Heart left ventricle (tissue), 16 donors: ENCODE measurements around the gene TREH. TPM values are rescaled to one million over a fixed set of nuclear protein-coding genes. Genes with fewer than 3 reads are reported as not detected.

ENCODE experiments used
- ATAC-seq, 4 donors: fragments of 200-7000 bp; cut with Tn5 transposase; one replicate each; pipeline ENCODE4 v1.9.1; 2020 to 2022; ENCODE audit warnings: moderate library complexity in 4 of 4, mild to moderate bottlenecking in 3 of 4, moderate number of reproducible peaks in 1 of 4
- DNase-seq, 5 donors: peaks; one replicate each; pipeline ENCODE4 v3.0.0-alpha.2; 2020
- H3K27ac ChIP-seq, 12 donors: fragments of 200-600 bp; sonication (generic) in 4 of 12; one replicate each; pipeline versions ENCODE4 v1.5.0 to v1.8.0; 2016 to 2022; ENCODE audit warnings: mild to moderate bottlenecking in 2 of 12
- H3K27me3 ChIP-seq, 9 donors: fragments of 200-600 bp; sonication (generic) in 2 of 9; one replicate each; pipeline versions ENCODE4 v1.5.1 to v1.8.0; 2016 to 2022; ENCODE audit warnings: mild to moderate bottlenecking in 3 of 9
- H3K36me3 ChIP-seq, 9 donors: fragments of 200-600 bp; sonication (generic) in 2 of 9; one replicate each; pipeline versions ENCODE4 v1.5.0 to v1.8.0; 2018 to 2022; ENCODE audit warnings: mild to moderate bottlenecking in 2 of 9
- H3K4me1 ChIP-seq, 12 donors: fragments of 200-600 bp; sonication (generic) in 4 of 12; one replicate each; pipeline versions ENCODE4 v1.5.0 to v1.8.0; 2016 to 2022; ENCODE audit warnings: mild to moderate bottlenecking in 3 of 12
- H3K4me3 ChIP-seq, 12 donors: fragments of 200-600 bp; sonication (generic) in 4 of 12; one replicate each; pipeline versions ENCODE4 v1.5.0 to v1.8.0; 2017 to 2022; ENCODE audit warnings: mild to moderate bottlenecking in 9 of 12, moderate library complexity in 4 of 12
- H3K9me3 ChIP-seq, 12 donors: fragments of 200-600 bp; sonication (generic) in 4 of 12; one replicate each; pipeline versions ENCODE4 v1.5.0 to v1.8.0; 2016 to 2022; ENCODE audit warnings: mild to moderate bottlenecking in 1 of 12
- POLR2A ChIP-seq, 2 donors: fragments of 450-650 bp; IDR thresholded peaks; one replicate each; pipeline ENCODE4 v1.6.1; 2017; ENCODE audit warnings: antibody characterized with exemption in 2 of 2, mild to moderate bottlenecking in 2 of 2, moderate library complexity in 2 of 2
- WGBS, 4 donors: extraction: QIAGEN DNeasy Blood & Tissue Kit in 2 of 4; methylation state at CpG; one replicate each; pipeline versions ENCODE4 v1.1.5 to v1.1.7; 2013 to 2018; 5-methylcytosine and 5-hydroxymethylcytosine counted together
- intact Hi-C, 10 donors: fragments of 100-400 bp; cut with DNase I; formaldehyde crosslinking; loops; one replicate each; pipeline versions ENCODE4 v1.11.1 to v1.14.2; 2022
- polyA plus RNA-seq, 2 donors: library from polyadenylated mRNA; stranded (reverse); fragments of 200-250 nt; gene quantifications; one replicate each; pipeline ENCODE4 v1.2.3, GENCODE V29; 2013
- total RNA-seq, 9 donors: library from RNA; depleted of rRNA in 2 of 9; stranded (reverse); fragments of >200 nt in 2 of 9; fragmentation: NEBNext Ultra II Directional in 3 of 9; extraction: Animal tissue kit (Norgen Biotek cat#: 25700) in 3 of 9; gene quantifications; one replicate each; pipeline versions ENCODE4 v1.1.0 to v1.2.4, GENCODE V29; 2016 to 2023
- TF ChIP-seq, protein P1 (sequence below), 12 donors: fragments of 200-600 bp; sonication (generic) in 4 of 12; IDR thresholded peaks; one replicate each; pipeline versions ENCODE4 v1.5.0 to v1.8.0; 2018 to 2022; ENCODE audit warnings: antibody characterized with exemption in 12 of 12, mild to moderate bottlenecking in 5 of 12
- donor health status: ischemic (EF 13 %, LVEDD 7.1; RV severe dilation, severe dysfunction).
- donor health status: healthy with polysubstance abuse.
- donor health status: DM: no; HTN: yes; CAD: no.
- donor health status: DM: no; HTN: no; CAD: no.
- donor health status: ischemic (EF 25% LVEDD 6.9; RV normal size, moderate dysfunction).
- donor health status: ischemic (EF 25% LVEDD 5.7; RV mildly dilated, moderate dysfunction).
- donor health status: healthy.
- donor health status: DM: yes; HTN: yes; CAD: no.
- donor health status: ischemic (EF 35%, LVEDD 5.7; RV mildly dilated, moderate dysfunction).
- donor health status: nonischemic (EF 11% LVEDD 7.7; RV severe dilation, severe dysfunction).
- donor health status: DM: yes; HTN: yes; CAD: no.
- donor health status: PGD.
- donor health status: ischemic (EF 29% LVEDD 5.4; RV normal size, mild dysfunction).
- donor health status: nonischemic (EF 23%, LVEDD 6.1; RV moderate dilation, normal function).

TREH gene
- total and polyA plus RNA-seq, 11 donors = 0.17 to 1.7 TPM; not detected in 9

DNA sequence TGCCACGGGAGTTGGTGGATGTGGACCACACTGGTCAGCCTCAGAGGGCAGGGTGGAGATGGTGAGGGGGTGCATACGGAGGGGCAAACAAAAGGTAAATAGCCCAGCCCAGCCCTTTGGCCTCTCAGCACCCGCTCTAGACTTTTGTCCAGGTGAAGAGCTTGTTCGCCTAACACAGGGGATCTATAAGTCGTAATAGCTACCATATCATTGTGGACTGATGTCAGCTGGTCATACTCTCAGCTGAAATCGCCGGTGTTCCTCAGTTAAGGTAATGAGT lies 27.0 kb upstream of the TREH start:
- Histone ChIP-seq H3K9me3 (no peaks in the 10 kb centered on the region), H3K36me3 (no peaks in the 10 kb centered on the region), H3K27ac (no peak overlapping the region), H3K4me1 (peaks cover 0 to 18% (median 0%) of the 10 kb centered on the region in 12 donors), H3K4me3 (no peak overlapping the region), H3K27me3 (no peaks in the 10 kb centered on the region)
- no peak for ATAC-seq
- WGBS, 4 donors = 91 to 94% (median 92%) methylated on average over 7 of the region's 7 CpGs
- DNase-seq = no peak
- intact Hi-C loops = no loop called here
- TF ChIP-seq, protein P1, sequence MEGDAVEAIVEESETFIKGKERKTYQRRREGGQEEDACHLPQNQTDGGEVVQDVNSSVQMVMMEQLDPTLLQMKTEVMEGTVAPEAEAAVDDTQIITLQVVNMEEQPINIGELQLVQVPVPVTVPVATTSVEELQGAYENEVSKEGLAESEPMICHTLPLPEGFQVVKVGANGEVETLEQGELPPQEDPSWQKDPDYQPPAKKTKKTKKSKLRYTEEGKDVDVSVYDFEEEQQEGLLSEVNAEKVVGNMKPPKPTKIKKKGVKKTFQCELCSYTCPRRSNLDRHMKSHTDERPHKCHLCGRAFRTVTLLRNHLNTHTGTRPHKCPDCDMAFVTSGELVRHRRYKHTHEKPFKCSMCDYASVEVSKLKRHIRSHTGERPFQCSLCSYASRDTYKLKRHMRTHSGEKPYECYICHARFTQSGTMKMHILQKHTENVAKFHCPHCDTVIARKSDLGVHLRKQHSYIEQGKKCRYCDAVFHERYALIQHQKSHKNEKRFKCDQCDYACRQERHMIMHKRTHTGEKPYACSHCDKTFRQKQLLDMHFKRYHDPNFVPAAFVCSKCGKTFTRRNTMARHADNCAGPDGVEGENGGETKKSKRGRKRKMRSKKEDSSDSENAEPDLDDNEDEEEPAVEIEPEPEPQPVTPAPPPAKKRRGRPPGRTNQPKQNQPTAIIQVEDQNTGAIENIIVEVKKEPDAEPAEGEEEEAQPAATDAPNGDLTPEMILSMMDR (IDR thresholded peaks at IDR 0.05) = no peak
- no peak for TF ChIP-seq POLR2A (IDR thresholded peaks at IDR 0.05)

DNA sequence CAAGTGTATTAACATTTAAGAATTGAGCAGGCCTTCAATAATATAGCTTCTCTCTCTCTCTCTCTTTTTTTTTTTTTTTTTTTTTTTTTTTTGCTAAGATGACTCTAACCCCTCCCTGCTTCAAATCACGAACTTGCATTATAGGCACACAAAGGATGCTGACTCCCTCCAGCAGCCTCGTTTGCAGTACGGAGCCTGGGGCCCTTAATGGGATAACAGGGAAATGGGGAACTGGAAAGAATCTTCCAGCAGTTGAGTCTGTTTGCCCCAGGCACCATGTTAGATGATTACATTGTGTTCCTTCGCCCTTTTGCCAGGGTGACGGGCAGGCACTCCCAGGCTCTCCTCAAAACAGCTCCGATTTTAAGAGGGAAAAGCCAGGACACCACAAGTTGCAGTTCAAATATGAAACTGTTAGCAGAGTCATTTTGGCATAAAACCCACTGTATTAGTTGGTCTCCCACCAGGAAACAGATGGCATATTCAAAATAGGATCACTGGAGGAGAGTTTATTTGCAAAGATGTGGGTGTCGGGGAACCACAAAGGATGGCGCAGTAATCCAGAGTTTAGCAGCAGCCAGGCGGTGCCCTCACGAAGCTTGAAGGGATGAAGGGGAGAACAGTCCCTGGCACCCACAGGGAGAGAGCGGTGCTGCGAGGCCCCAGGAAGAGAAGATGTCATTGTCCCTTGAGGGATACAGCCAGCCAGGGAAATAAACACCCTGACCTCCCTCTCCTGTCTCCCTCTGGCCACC lies 26.5 kb upstream of the TREH start:
- intact Hi-C loops = no loop called here
- no peak for DNase-seq
- no peaks in the 10 kb centered on the region for H3K9me3 ChIP-seq
- H3K27ac ChIP-seq = no peak overlapping the region
- peaks cover 0 to 18% (median 0%) of the 10 kb centered on the region in 12 donors for H3K4me1 ChIP-seq
- TF ChIP-seq POLR2A (IDR thresholded peaks at IDR 0.05) = no peak
- TF ChIP-seq, protein P1 (IDR thresholded peaks at IDR 0.05) = no peak
- no peak for ATAC-seq
- WGBS, 4 donors = 63 to 73% (median 67%) methylated on average over 12 of the region's 12 CpGs
- H3K36me3 ChIP-seq = no peaks in the 10 kb centered on the region
- no peaks in the 10 kb centered on the region for H3K27me3 ChIP-seq
- H3K4me3 ChIP-seq = no peak overlapping the region

DNA sequence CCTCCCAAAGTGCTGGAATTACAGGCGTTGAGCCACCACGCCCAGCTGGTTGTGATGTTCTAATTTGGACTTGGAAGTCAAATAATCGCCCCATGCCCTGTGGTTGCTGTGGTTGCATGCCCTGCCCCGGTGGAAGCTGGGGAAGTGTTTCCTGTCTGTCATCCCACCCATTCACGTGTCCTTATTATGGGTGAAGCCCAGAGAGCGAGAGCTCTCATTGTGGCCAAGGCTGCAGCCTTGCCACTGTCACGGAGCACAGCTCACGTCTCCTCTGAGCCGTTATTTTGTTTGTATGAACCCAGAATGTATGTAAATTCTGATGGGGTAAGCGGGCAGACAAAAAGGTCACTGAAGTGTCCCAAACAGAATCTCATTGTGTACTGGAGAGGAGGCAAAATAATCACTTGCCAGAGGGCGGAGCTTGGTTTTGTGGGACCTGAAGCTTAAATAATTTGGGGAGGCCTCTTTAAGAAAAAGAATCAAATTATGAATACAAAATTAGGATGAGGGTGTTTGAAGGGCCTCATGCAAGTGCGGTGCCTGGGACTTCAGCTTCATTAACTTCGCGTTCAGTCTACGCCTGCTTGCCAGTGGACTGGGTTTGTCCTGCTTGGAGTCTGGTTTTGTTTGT lies 25.8 kb upstream of the TREH start:
- Histone ChIP-seq H3K36me3 (no peaks in the 10 kb centered on the region), H3K4me3 (no peak overlapping the region), H3K27ac (no peak overlapping the region), H3K9me3 (peaks cover 0 to 7% (median 0%) of the 10 kb centered on the region in 12 donors), H3K4me1 (peaks cover 0 to 18% (median 0%) of the 10 kb centered on the region in 12 donors), H3K27me3 (no peaks in the 10 kb centered on the region)
- WGBS, 4 donors = 63 to 70% (median 68%) methylated on average over 15 of the region's 15 CpGs
- peak in 2 of 4 donors; percentile 34 to 53 for ATAC-seq
- intact Hi-C loops = no loop called here
- peak in 1 of 5 donors; percentile 63 for DNase-seq
- TF ChIP-seq POLR2A (IDR thresholded peaks at IDR 0.05) = no peak
- TF ChIP-seq, protein P1 (IDR thresholded peaks at IDR 0.05) = no peak

DNA sequence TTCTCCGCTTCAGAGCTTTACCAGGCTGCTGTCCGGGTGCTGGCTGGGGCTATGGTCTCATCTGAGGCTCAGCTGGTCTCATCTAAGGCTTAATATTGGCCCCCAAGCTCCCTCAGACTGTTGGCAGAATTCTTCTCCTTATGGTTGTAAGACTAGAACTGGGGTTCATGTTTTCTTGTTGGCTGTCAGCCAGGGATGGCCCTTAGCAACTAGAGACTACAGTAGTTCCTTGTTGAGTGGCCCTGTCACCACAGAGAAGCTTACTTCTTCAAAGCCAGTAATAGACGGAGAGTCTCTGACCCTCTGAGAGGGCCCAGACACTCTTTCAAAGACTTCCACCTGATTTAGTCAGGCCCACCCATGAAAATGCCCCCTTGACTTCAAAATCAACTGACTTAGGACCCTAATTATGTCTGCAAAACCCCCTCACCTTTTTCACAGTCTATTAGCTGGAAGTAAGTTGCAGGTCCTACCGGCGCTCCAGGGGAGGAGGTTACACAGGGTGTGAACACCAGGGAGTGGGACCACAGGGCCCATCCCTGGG lies 24.2 kb upstream of the TREH start:
- TF ChIP-seq, protein P1 (IDR thresholded peaks at IDR 0.05) = no peak
- no peak for TF ChIP-seq POLR2A (IDR thresholded peaks at IDR 0.05)
- peak in 3 of 5 donors; percentile 41 to 52 (median 41) for DNase-seq
- Histone ChIP-seq H3K4me1 (peaks cover 0 to 18% (median 0%) of the 10 kb centered on the region in 12 donors), H3K27me3 (no peaks in the 10 kb centered on the region), H3K27ac (peak overlapping the region in 1 of 12 donors; percentile 24), H3K4me3 (no peak overlapping the region), H3K9me3 (peaks cover 0 to 10% (median 0%) of the 10 kb centered on the region in 12 donors), H3K36me3 (no peaks in the 10 kb centered on the region)
- peak in 1 of 4 donors; percentile 44 for ATAC-seq
- intact Hi-C loops = no loop called here
- WGBS, 4 donors = 90 to 94% (median 93%) methylated on average over 5 of the region's 5 CpGs
